CD8-positive, alpha-beta memory T cell (primary cell): ENCODE data around the gene ARID1B. TPM values are rescaled to one million over a fixed set of nuclear protein-coding genes. Genes with fewer than 3 reads are reported as not detected.
"Not testable (repeated sequence)": the region's sequence is repeated elsewhere in the genome, so short reads cannot be mapped to it uniquely, and the experiment has no call there.

Source experiments
- CTCF ChIA-PET: fragments of 350-600 bp; sonication (Branson Sonifier 250); formaldehyde crosslinking; loops from one replicate; lab custom pipeline; 2021; ENCODE audit warnings: antibody characterized with exemption; lab: Charles Lee
- POLR2A ChIA-PET: fragments of 350-600 bp; sonication (Branson Sonifier 250); formaldehyde crosslinking; loops from one replicate; lab custom pipeline; 2021; ENCODE audit warnings: antibody characterized with exemption; lab: Charles Lee
- DNase-seq, 5 donors: peaks; one replicate each; pipeline versions ENCODE4 v3.0.0 to v3.0.0-alpha.2; 2020 to 2022; ENCODE audit warnings: mixed read lengths in 1 of 5
- H3K27ac ChIP-seq: one replicate; pipeline ENCODE4 v1.7.0; 2013; ENCODE audit warnings: low read depth, mild to moderate bottlenecking, low read length, moderate library complexity
- H3K27me3 ChIP-seq: 2 replicates; pipeline ENCODE4 v1.7.0; 2013; ENCODE audit warnings: low read length, mild to moderate bottlenecking; ENCODE audit not compliant: insufficient read depth, poor library complexity, severe bottlenecking
- H3K36me3 ChIP-seq: 2 replicates; pipeline ENCODE4 v1.7.0; 2013; ENCODE audit warnings: mild to moderate bottlenecking, low read length, moderate library complexity; ENCODE audit not compliant: insufficient read depth
- H3K4me1 ChIP-seq: 2 replicates; pipeline ENCODE4 v1.7.0; 2013; ENCODE audit warnings: mild to moderate bottlenecking, low read length, moderate library complexity; ENCODE audit not compliant: insufficient read depth
- H3K4me3 ChIP-seq: 2 replicates; pipeline ENCODE4 v1.7.0; 2013; ENCODE audit warnings: mild to moderate bottlenecking, low read length
- H3K9me3 ChIP-seq: 2 replicates; pipeline ENCODE4 v1.7.0; 2013; ENCODE audit warnings: mild to moderate bottlenecking, low read length
- H3K27ac Mint-ChIP-seq, 8 donors: one replicate each; pipeline ENCODE4 v1.8.0; 2020 to 2021; ENCODE audit warnings: mixed read lengths in 8 of 8, mild to moderate bottlenecking in 6 of 8, inconsistent platforms in 3 of 8, moderate library complexity in 3 of 8
- H3K27me3 Mint-ChIP-seq, 2 donors: one replicate each; pipeline ENCODE4 v1.8.0; 2020 to 2021; ENCODE audit warnings: mixed read lengths in 2 of 2, mild to moderate bottlenecking in 1 of 2, moderate library complexity in 1 of 2
- H3K36me3 Mint-ChIP-seq, 3 donors: one replicate each; pipeline ENCODE4 v1.8.0; 2020 to 2021; ENCODE audit warnings: mixed read lengths in 3 of 3, inconsistent platforms in 1 of 3, mild to moderate bottlenecking in 1 of 3
- H3K4me1 Mint-ChIP-seq, 3 donors: one replicate each; pipeline ENCODE4 v1.8.0; 2020 to 2021; ENCODE audit warnings: mixed read lengths in 3 of 3, inconsistent platforms in 1 of 3, mild to moderate bottlenecking in 1 of 3
- H3K4me3 Mint-ChIP-seq, 7 donors: one replicate each; pipeline ENCODE4 v1.8.0; 2020 to 2021; ENCODE audit warnings: mixed read lengths in 7 of 7, mild to moderate bottlenecking in 6 of 7, moderate library complexity in 4 of 7, inconsistent platforms in 2 of 7
- H3K9me3 Mint-ChIP-seq, 5 donors: one replicate each; pipeline ENCODE4 v1.8.0; 2020 to 2022; ENCODE audit warnings: mixed read lengths in 5 of 5, mild to moderate bottlenecking in 3 of 5, moderate library complexity in 2 of 5, inconsistent platforms in 1 of 5
- polyA plus RNA-seq: library from polyadenylated mRNA; unstranded; fragments of 300-500 nt; fragmentation: Illumina TruSeq; gene quantifications from one replicate; pipeline ENCODE4 v1.2.3, GENCODE V29; 2021
- total RNA-seq, 2 experiments: library from RNA; stranded (reverse); gene quantifications; one replicate each; pipeline ENCODE4 v1.2.3, GENCODE V29; 2021

Gene ARID1B
- total and polyA plus RNA-seq, 3 experiments from 2014 or later = 19.1 to 57.9 (median 53.0) TPM

DNA sequence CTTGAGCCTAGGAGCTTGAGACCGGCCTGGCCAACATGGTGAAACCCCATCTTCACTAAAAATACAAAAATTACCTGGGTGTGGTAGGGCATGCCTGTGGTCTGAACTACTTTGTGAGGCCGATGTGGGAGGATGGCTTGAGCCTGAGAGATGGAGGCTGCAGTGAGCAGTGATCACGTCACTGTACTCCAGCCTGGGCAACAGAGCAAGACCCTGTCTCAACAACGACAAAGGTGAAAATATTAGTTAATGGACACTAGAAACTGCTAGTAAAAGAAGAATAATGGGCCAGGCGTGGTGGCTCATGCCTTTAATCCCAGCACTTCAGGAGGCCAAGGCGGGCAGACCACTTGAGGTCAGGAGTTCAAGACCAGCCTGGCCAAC, 168.6 kb downstream of the ARID1B start:
- H3K4me1 Mint-ChIP-seq = peaks cover 56 to 81% (median 78%) of the 10 kb centered on the region in 3 donors
- CTCF ChIA-PET, H3K36me3 Mint-ChIP-seq, H3K9me3 ChIP-seq, H3K27ac ChIP-seq, DNase-seq, H3K9me3 Mint-ChIP-seq, H3K27me3 ChIP-seq, H3K36me3 ChIP-seq, POLR2A ChIA-PET, H3K4me3 ChIP-seq, H3K27me3 Mint-ChIP-seq, H3K4me1 ChIP-seq, H3K4me3 Mint-ChIP-seq: not testable (repeated sequence)
- H3K27ac Mint-ChIP-seq = peak overlapping the region in 2 of 8 donors; percentile 36 to 57

DNA sequence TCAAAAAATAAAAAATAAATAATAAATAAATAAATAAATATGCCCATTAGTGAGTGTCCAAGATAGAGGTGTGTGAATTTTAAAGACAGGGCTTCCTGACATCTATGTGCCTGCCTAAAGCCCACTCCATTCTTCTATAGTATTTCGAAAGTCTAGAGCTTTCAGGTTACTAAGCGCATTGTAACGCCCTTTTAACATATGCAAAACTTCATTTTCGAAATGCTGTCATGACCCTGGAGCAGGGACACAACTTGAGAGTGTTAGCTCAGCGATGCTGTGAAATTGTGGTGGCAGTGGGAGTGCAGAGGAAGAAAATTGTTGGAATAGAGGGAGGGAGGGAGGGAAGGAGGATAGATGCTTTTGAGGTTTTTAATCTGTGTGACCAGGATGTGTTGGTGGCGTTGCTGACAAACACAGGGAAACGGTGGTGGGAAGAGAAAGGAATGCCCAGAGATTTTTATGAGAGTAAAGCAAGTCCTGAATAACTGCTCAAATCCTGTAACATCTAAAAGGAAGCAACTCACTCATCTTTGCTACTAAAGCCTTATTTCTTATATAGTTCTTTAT, 169.3 kb downstream of the ARID1B start:
- no peaks in the 10 kb centered on the region for H3K27me3 ChIP-seq
- H3K36me3 ChIP-seq = no peaks in the 10 kb centered on the region
- Mint-ChIP-seq H3K4me1 (peaks cover 50 to 75% (median 74%) of the 10 kb centered on the region in 3 donors), H3K9me3 (no peaks in the 10 kb centered on the region), H3K27me3 (no peaks in the 10 kb centered on the region), H3K36me3 (peaks cover 0 to 2% (median 1%) of the 10 kb centered on the region in 3 donors), H3K4me3 (no peak overlapping the region), H3K27ac (peak overlapping the region in 2 of 8 donors; percentile 53 to 77)
- ChIA-PET POLR2A (no interaction called here), CTCF (no interaction called here)
- no peaks in the 10 kb centered on the region for H3K4me1 ChIP-seq
- no peaks in the 10 kb centered on the region for H3K9me3 ChIP-seq
- H3K27ac ChIP-seq = no peak overlapping the region
- H3K4me3 ChIP-seq = no peak overlapping the region
- DNase-seq = no peak

DNA sequence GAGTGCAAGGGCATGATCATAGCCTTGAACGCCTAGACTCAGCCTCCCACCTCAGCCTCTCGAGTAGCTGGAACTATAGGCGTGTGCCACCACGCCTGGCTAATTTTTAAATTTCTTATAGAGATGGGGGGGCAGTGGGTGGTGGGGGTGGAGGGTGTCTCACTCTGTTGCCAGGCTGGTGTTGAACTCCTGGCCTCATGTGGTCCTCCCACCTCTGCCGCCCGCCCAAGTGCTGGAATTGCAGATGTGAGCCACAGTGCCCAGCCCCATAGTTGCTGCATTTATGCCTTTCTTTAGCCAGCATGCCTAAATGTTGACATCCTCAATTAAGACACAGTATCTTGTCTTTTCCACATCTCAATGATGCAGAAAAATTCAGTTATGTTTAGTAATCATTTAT, 171.1 kb downstream of the ARID1B start:
- Histone ChIP-seq H3K4me3 (no peak overlapping the region), H3K4me1 (peaks cover 6% of the 10 kb centered on the region), H3K27me3 (no peaks in the 10 kb centered on the region), H3K9me3 (no peaks in the 10 kb centered on the region), H3K36me3 (no peaks in the 10 kb centered on the region), H3K27ac (no peak overlapping the region)
- ChIA-PET CTCF (interaction anchor here (1.0 kb wide), 1 partner anchor 39 kb away, joined by 3 read pairs; no protein-coding TSS in a partner anchor), POLR2A (no interaction called here)
- no peaks in the 10 kb centered on the region for H3K27me3 Mint-ChIP-seq
- no peak for DNase-seq
- H3K4me3 Mint-ChIP-seq = no peak overlapping the region
- H3K36me3 Mint-ChIP-seq = peaks cover 0 to 2% (median 1%) of the 10 kb centered on the region in 3 donors
- H3K9me3 Mint-ChIP-seq = no peaks in the 10 kb centered on the region
- H3K4me1 Mint-ChIP-seq = peaks cover 51 to 75% (median 73%) of the 10 kb centered on the region in 3 donors
- no peak overlapping the region for H3K27ac Mint-ChIP-seq

DNA sequence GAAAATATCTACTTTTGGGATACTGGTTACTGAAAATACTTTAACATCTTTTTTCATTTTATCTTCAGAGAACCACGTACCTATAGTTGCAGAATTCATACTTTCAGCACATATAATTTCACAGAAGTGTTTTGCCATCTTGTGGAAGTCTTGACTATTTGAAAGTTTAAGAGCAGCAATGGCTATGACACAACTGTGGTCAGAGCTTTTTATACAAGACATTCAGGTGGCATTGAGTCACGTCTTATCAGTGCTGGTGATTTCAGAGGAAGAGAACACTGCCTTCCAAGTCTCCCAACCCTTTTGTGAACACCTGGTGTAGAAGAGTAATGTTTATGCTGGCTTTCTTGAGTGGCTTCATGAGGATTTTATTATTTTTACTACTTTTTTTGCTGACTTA, 171.6 kb downstream of the ARID1B start:
- Mint-ChIP-seq H3K27me3 (no peaks in the 10 kb centered on the region), H3K9me3 (no peaks in the 10 kb centered on the region), H3K4me1 (peaks cover 57 to 78% (median 76%) of the 10 kb centered on the region in 3 donors), H3K27ac (peak overlapping the region in 1 of 8 donors; percentile 42), H3K4me3 (no peak overlapping the region), H3K36me3 (peaks cover 0 to 2% (median 1%) of the 10 kb centered on the region in 3 donors)
- no peak overlapping the region for H3K4me3 ChIP-seq
- H3K9me3 ChIP-seq = no peaks in the 10 kb centered on the region
- POLR2A ChIA-PET = no interaction called here
- DNase-seq = no peak
- H3K27me3 ChIP-seq = no peaks in the 10 kb centered on the region
- H3K4me1 ChIP-seq = peaks cover 12% of the 10 kb centered on the region
- no peaks in the 10 kb centered on the region for H3K36me3 ChIP-seq
- CTCF ChIA-PET = no interaction called here
- H3K27ac ChIP-seq = no peak overlapping the region

DNA sequence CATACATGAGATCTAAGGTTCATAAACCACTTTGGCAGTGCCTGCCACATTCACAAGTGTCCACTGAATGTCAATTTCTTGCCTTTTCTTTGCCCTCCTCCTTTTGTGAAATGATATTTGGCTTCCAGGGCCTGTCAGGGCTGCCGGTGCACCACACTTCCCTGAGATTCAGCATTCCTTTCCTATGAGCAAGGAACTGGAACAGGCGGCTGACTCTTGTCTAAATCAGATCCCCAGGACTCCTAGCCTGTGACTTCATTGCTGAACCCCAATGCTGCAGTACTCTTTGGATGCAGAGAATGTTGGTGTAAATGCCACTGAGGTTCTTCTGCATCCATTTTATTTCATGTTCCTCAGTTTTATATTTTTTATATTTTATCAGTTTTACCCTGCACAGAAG, 172.2 kb downstream of the ARID1B start:
- no peak overlapping the region for H3K27ac ChIP-seq
- no peak for DNase-seq
- CTCF ChIA-PET = no interaction called here
- H3K4me1 Mint-ChIP-seq = peaks cover 56 to 78% (median 73%) of the 10 kb centered on the region in 3 donors
- H3K27me3 Mint-ChIP-seq = no peaks in the 10 kb centered on the region
- H3K9me3 ChIP-seq = no peaks in the 10 kb centered on the region
- no peaks in the 10 kb centered on the region for H3K9me3 Mint-ChIP-seq
- H3K27ac Mint-ChIP-seq = peak overlapping the region in 1 of 8 donors; percentile 88
- H3K36me3 Mint-ChIP-seq = peaks cover 0 to 2% (median 1%) of the 10 kb centered on the region in 3 donors
- POLR2A ChIA-PET = no interaction called here
- H3K4me1 ChIP-seq = peaks cover 14% of the 10 kb centered on the region
- no peak overlapping the region for H3K4me3 Mint-ChIP-seq
- H3K4me3 ChIP-seq = no peak overlapping the region
- no peaks in the 10 kb centered on the region for H3K36me3 ChIP-seq
- no peaks in the 10 kb centered on the region for H3K27me3 ChIP-seq

GRCh38 chr6:156950084-156950483, 172.9 kb downstream of the ARID1B start:
- Mint-ChIP-seq H3K4me1 (peaks cover 63 to 81% (median 76%) of the 10 kb centered on the region in 3 donors), H3K36me3 (peaks cover 0 to 2% (median 1%) of the 10 kb centered on the region in 3 donors)

GRCh38 chr6:156950531-156950930, 173.4 kb downstream of the ARID1B start:
- no peaks in the 10 kb centered on the region for H3K27me3 ChIP-seq
- no peaks in the 10 kb centered on the region for H3K9me3 Mint-ChIP-seq
- H3K4me1 ChIP-seq = peaks cover 21% of the 10 kb centered on the region
- CTCF ChIA-PET = interaction anchor here (2.0 kb wide), 1 partner anchor 8 kb away, joined by 9 read pairs; no protein-coding TSS in a partner anchor
- H3K4me3 Mint-ChIP-seq = no peak overlapping the region
- peak overlapping the region in 1 of 8 donors; percentile 63 for H3K27ac Mint-ChIP-seq
- H3K4me3 ChIP-seq = no peak overlapping the region
- H3K36me3 ChIP-seq = no peaks in the 10 kb centered on the region
- no peak overlapping the region for H3K27ac ChIP-seq
- H3K36me3 Mint-ChIP-seq = peaks cover 0 to 3% (median 1%) of the 10 kb centered on the region in 3 donors
- H3K4me1 Mint-ChIP-seq = peaks cover 63 to 81% (median 76%) of the 10 kb centered on the region in 3 donors
- H3K27me3 Mint-ChIP-seq = no peaks in the 10 kb centered on the region
- no peaks in the 10 kb centered on the region for H3K9me3 ChIP-seq
- POLR2A ChIA-PET = no interaction called here
- no peak for DNase-seq

More at GRCh38 chr6:156950084-156950483, 172.9 kb downstream of the ARID1B start:
- no peaks in the 10 kb centered on the region for H3K27me3 Mint-ChIP-seq
- H3K4me3 ChIP-seq = no peak overlapping the region
- H3K9me3 Mint-ChIP-seq = no peaks in the 10 kb centered on the region
- no peaks in the 10 kb centered on the region for H3K9me3 ChIP-seq
- H3K4me3 Mint-ChIP-seq = no peak overlapping the region
- H3K27ac Mint-ChIP-seq = no peak overlapping the region
- H3K4me1 ChIP-seq = peaks cover 16% of the 10 kb centered on the region
- H3K36me3 ChIP-seq = no peaks in the 10 kb centered on the region
- H3K27me3 ChIP-seq = no peaks in the 10 kb centered on the region
- no peak for DNase-seq
- POLR2A ChIA-PET = no interaction called here
- no peak overlapping the region for H3K27ac ChIP-seq
- CTCF ChIA-PET = no interaction called here

DNA sequence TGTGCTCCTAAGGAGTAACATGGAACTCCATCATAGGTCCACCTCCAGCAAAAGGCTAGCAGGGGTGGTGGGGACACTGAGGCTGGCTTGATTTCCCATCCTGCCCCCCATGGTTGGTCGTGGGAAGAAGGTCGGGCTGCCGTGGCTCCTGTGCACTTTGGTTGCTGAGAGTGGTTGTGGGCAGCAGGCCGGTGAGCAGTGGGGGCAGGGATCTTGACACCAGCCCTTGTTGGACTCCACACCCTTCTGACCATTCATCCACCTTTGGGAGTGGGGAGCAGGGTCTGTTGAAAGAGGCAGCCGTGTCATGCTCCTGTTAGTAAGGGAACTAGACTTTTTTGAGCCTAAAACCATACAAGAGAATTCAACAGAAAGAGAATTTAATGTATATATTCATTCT, 175.2 kb downstream of the ARID1B start:
- H3K4me3 Mint-ChIP-seq = no peak overlapping the region
- Histone ChIP-seq H3K4me3 (no peak overlapping the region), H3K27ac (no peak overlapping the region), H3K9me3 (no peaks in the 10 kb centered on the region), H3K36me3 (no peaks in the 10 kb centered on the region), H3K27me3 (no peaks in the 10 kb centered on the region), H3K4me1 (peaks cover 33% of the 10 kb centered on the region)
- no peak for DNase-seq
- H3K27ac Mint-ChIP-seq = peak overlapping the region in 1 of 8 donors; percentile 0
- no peaks in the 10 kb centered on the region for H3K9me3 Mint-ChIP-seq
- ChIA-PET CTCF (interaction anchor here (1.2 to 2.0 kb wide), 2 partner anchors 10 to 388 kb away, joined by 3 to 9 read pairs; no protein-coding TSS in a partner anchor), POLR2A (no interaction called here)
- peaks cover 0 to 3% (median 1%) of the 10 kb centered on the region in 3 donors for H3K36me3 Mint-ChIP-seq
- H3K27me3 Mint-ChIP-seq = no peaks in the 10 kb centered on the region
- H3K4me1 Mint-ChIP-seq = peaks cover 65 to 84% (median 79%) of the 10 kb centered on the region in 3 donors
